H1 (cell line): ENCODE data around the gene DIAPH1.

Experiments
- CHD2 ChIP-seq: IDR thresholded peaks from 2 replicates; pipeline ENCODE4 v1.6.1; 2012; ENCODE audit warnings: low read length, improper control_type of control experiment
- EP300 ChIP-seq, 2 experiments: IDR thresholded peaks; 1 replicate in 1 of 2; 2 replicates in 1 of 2; pipeline ENCODE4 v1.6.1; 2011 to 2012; ENCODE audit warnings: low read depth in 2 of 2, low read length in 2 of 2, mild to moderate bottlenecking in 2 of 2, borderline replicate concordance in 1 of 2, inconsistent platforms in 1 of 2, moderate library complexity in 1 of 2
- EZH2 ChIP-seq: fragments of 200-600 bp; sonication (generic); IDR thresholded peaks from 2 replicates; pipeline ENCODE4 v1.7.1; 2012; ENCODE audit warnings: low read depth, mild to moderate bottlenecking, moderate library complexity, low read length, inconsistent platforms; ENCODE audit not compliant: severe bottlenecking
- NRF1 ChIP-seq: IDR thresholded peaks from 2 replicates; pipeline ENCODE4 v1.6.1; 2011; ENCODE audit warnings: mild to moderate bottlenecking, low read depth, low read length, improper control_type of control experiment
- POLR2A ChIP-seq, 2 experiments: IDR thresholded peaks; 1 replicate in 1 of 2; 2 replicates in 1 of 2; pipeline ENCODE4 v1.6.1; 2011; ENCODE audit warnings: low read depth in 2 of 2, low read length in 2 of 2, mild to moderate bottlenecking in 2 of 2; ENCODE audit errors: control extremely low read depth in 1 of 2
- RFX5 ChIP-seq: IDR thresholded peaks from 2 replicates; pipeline ENCODE4 v1.6.1; 2011; ENCODE audit warnings: low read depth, low read length, improper control_type of control experiment, borderline replicate concordance
- SP2 ChIP-seq: IDR thresholded peaks from 2 replicates; pipeline ENCODE4 v1.6.1; 2012; ENCODE audit warnings: mild to moderate bottlenecking, low read length, inconsistent platforms
- ZNF274 ChIP-seq: IDR thresholded peaks from 2 replicates; pipeline ENCODE4 v1.7.0; 2012; ENCODE audit warnings: low read length, borderline replicate concordance; ENCODE audit errors: extremely low read depth
- TF ChIP-seq, protein P1 (sequence below), 3 experiments: IDR thresholded peaks; 1 replicate in 2 of 3; 2 replicates in 1 of 3; pipeline versions ENCODE4 v1.5.1 to v1.6.1; 2011; ENCODE audit warnings: low read length in 3 of 3, mild to moderate bottlenecking in 3 of 3, inconsistent platforms in 2 of 3, low read depth in 1 of 3, moderate library complexity in 1 of 3; ENCODE audit not compliant: insufficient read depth in 1 of 3; ENCODE audit errors: control extremely low read depth in 1 of 3
- TF ChIP-seq, protein P2 (sequence below): IDR thresholded peaks from 2 replicates; pipeline ENCODE4 v1.6.1; 2012; ENCODE audit warnings: inconsistent platforms

DNA sequence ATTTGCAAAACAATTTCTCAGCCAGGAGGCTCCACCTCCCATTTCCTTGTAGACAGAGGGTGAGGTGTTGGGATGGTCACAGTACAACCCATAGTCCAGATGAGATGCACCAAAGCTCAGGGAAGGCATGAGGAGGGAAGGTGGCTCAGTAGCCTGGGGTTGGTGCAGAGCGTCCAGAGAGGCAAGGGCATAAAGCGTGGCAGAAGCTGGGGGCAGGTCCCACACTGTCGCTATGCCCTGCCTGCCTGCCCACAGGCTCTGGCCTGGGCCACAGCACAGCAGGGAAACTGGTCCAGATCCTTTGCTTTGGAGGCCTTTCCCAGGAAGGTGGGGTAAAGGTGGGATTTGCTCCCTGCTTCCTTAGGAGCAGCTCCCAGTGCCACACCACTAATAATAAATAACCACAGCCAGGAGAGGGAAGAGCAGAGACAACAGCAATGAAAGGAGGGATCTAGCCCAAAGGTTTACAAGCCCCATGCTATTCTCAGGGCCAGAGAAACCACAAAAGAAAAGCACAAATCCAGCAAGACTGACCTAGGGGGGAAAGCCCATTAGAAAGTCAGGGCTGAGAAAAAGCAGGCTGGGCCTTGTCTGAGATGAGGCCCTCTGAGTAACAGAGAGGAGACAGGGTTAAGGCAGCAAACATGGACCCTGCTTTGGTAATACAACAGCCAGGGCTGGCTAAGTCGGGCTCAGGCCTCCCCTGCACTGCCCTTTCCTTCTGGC, 102.7 kb downstream of the DIAPH1 start:
- TF ChIP-seq POLR2A (IDR thresholded peaks at IDR 0.05; ENCODE audit: control extremely low read depth in 1 of 2, low read depth in 2 of 2, low read length in 2 of 2) (no peak), EZH2 (no peak), SP2 (no peak), EP300 (IDR thresholded peaks at IDR 0.05; ENCODE audit: borderline replicate concordance in 1 of 2, low read depth in 2 of 2, low read length in 2 of 2) (no peak), NRF1 (no peak), RFX5 (no peak), ZNF274 (no peak), CHD2 (no peak)
- TF ChIP-seq, protein P1, sequence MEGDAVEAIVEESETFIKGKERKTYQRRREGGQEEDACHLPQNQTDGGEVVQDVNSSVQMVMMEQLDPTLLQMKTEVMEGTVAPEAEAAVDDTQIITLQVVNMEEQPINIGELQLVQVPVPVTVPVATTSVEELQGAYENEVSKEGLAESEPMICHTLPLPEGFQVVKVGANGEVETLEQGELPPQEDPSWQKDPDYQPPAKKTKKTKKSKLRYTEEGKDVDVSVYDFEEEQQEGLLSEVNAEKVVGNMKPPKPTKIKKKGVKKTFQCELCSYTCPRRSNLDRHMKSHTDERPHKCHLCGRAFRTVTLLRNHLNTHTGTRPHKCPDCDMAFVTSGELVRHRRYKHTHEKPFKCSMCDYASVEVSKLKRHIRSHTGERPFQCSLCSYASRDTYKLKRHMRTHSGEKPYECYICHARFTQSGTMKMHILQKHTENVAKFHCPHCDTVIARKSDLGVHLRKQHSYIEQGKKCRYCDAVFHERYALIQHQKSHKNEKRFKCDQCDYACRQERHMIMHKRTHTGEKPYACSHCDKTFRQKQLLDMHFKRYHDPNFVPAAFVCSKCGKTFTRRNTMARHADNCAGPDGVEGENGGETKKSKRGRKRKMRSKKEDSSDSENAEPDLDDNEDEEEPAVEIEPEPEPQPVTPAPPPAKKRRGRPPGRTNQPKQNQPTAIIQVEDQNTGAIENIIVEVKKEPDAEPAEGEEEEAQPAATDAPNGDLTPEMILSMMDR (IDR thresholded peaks at IDR 0.05; ENCODE audit: control extremely low read depth in 1 of 3, insufficient read depth in 1 of 3, low read depth in 1 of 3, low read length in 3 of 3), result no peak
- TF ChIP-seq, protein P2, sequence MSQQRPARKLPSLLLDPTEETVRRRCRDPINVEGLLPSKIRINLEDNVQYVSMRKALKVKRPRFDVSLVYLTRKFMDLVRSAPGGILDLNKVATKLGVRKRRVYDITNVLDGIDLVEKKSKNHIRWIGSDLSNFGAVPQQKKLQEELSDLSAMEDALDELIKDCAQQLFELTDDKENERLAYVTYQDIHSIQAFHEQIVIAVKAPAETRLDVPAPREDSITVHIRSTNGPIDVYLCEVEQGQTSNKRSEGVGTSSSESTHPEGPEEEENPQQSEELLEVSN, result no peak
